GF-D8 (cell line): ENCODE measurements around the gene MYH14.

Experiments used
- DNase-seq: peaks from one replicate; lab custom pipeline; 2025; lab: John Stamatoyannopoulos, UW

MYH14 gene

DNA sequence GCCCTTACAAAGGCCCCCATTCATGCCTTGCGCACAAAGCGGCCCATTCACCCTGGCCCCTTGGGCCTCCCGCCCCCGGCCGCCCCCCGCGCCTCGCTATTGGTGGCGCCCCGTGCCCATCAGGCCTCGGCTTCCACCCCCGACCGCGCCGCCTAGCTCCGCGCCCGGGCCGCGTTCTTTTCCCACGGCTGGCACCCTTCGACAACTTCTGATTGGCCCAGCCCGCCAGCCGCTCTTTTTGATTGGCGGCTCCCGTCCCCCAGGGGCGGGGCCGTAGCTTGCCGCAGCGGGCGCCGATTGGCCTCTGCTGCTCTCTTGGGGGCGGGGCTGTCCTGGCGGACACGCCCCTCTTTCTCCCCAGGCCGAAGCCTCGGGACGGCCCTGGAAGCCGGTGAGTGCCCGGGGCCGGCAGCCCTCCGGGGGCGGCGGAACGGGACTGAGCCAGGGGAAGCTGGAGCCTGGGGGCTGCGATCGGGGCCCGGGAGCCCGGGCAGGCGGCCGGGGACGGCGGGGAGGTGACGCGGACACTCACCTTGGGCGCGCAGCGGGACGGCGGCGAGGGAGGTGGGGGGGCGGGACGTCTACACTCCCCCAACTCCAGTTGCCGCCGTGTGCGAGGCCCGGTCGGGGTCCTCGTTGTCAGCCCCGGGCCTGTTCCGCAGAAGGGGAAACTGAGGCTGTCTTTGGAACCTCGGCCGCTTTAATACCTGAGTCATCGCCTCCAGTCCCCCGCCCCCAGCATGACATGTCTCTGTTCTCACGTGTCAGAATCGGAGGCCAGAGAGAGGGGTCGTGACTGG is at the start of gene MYH14:
Gene MYH14 (plus strand): TSS at position 342 of the 800 bp plus-strand sequence. CDS start 6,744 bp downstream, outside the sequence.
- DNase-seq = no peak

DNA sequence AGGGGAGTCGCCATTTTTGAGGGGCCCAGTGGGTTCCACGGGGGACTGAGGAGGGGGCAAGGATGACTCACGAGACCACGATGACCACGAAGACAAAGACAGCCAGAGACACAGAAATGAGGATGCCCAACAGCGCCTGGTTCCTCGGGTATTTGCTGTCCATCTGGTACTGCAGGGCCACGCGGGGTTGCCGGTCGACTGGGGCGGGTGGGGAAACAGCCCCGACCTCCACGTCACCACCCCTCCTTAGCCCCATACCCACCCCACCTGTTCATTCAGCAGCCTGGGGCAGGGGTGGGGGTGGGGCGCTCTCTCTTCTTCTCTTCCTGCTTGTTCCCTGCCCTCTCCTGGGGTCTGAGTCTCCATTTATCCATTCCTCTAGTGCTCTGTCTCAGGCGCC is 48.9 kb upstream of the MYH14 start:
- DNase-seq = no peak

DNA sequence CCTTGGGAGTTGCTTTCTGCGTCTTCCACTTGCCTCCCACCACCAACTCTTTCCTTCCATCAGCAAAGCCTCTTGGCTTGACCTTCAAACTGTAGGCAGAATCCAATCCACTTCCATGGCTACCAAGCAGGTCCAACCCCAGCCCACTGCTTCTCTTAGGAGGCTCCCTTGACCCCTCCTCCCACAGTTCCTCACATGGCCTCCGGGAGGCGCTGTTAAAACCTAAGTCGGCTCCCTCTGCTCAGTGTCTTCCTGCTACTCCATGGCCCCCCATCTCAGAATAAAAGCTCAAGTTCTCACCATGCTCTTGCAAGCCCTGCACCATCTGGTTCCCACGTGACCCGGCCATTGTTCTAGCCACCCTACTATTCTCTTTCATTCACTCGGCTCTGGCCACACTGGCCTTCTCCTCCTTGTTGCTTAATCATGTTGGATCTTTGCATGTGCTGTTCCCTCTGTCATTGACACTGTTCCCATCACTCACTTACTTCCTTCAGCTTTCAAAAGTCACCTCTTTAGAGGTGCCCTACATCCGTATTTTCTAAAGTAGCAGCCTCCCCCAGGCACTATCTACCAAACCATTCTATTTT is 47.8 kb upstream of the MYH14 start:
- no peak for DNase-seq

DNA sequence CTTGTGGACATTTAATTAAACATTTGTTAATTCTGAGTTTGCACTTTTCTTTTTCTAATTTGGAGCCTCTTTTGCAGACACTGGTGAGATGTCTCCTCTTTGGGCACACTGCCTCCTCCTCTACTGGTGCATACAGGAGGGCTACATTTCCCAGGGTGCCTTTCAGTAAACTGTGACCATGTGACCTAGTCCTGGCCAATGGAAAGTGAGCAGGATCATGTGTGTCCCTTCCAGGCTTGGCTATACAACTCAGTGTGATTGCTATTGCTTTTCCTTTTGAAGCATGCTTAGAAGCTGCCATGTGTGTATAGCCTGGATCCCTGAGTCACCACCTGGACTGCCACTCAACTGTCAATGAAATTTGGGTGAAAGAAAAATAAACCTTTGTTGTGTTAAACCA is 44.8 kb upstream of the MYH14 start:
- no peak for DNase-seq

DNA sequence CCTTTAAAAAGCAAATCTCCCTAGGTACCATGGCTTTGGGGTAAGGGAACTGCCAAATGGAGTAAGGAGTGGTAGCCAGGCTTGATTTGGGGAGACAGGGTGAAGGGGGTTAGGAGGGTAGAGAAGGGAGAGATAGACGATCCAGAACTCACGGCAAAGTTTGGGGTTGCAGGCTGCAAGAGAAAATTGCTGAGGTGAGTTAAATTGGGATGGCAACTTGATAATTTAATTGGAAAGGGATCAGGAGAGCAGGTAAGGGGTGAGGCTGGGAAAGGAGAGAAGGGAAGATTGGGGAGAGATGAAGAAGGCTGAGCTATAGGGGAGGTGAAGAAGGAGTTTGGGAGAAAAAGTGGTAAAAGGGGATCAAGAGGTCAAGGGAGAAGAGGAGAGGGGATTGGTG is 44.3 kb upstream of the MYH14 start:
- DNase-seq = no peak

DNA sequence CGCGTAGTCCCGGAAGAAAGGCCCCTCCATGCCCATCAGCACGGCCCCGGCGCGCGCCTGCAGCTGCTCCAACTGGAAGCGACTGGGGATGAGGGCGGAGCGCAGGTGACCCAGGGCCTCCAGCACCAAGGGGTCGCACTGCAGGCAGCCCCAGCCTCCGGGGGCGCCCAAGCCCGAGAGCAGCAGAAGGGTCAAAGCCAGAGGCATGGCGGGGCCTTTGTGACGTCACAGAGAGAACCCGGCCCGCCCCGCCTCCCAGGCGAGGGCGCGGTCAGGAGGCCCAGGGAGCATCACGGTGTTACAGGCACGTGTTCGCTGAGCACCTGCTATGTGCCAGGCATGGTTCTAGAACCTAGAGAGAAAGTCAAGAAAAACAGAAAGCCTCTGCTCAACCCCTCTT is 40.4 kb upstream of the MYH14 start, which contains the start of gene IZUMO2:
Gene IZUMO2 (minus strand): TSS at position 294 of the 400 bp plus-strand sequence. CDS start 87 bp downstream, at position 207.
- no peak for DNase-seq

DNA sequence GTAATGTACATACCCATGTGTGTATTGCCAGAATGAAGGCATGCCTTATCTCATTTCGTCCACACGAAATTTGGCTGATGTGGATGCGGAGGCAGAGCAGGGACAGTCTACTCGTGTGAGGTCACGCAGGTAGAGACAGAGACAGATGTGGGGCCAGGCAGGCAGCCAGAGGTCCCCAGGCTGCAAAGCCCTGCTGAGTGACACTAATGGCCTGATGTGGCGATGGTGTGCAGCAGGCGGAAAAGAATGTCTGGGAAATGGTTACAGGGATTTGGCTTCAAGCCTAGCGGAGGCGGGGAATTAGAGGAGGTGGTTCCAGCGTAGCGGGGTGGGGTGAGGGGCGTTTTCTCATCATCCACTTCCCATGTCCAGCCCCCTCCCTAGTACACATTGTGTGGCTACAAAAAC is 36.1 kb upstream of the MYH14 start:
- DNase-seq = no peak

DNA sequence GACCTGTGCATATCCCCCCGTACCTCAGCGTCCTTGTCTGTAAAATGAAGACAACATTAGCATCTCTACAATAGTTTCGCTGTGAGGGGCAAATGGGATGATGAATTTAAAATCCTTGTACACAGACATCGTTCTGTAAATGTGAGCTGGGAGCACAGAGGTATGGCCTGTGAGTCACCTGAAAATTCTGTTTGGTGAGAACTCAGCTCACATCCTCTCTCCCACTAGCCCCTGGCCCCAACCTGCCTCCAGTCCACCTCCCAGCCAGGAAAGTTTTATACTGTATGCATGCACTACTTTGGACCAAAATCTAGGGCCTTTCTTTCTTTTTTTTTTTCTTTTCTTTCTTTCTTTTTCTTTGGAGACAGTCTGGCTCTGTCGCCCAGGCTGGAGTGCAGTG is 31.7 kb upstream of the MYH14 start:
- DNase-seq = no peak

DNA sequence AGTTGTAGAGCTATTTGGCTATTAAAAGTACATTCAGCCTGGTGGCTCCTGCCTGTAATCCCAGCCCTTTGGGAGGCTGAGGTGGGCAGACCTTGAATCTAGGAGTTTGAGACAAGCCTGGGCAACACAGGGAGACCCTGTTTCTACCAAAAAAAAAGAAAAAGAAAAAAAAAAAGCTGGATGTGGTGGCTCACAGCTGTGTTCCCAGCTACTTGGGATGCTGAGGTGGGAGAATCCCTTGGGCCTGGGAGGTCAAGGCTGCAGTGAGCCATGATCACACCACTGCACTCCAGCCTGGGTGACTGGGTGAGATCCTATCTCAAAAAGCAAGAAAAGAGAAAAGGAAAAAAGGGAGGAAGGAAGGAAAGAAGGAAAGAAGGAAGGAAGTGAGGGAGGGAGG is 30.7 kb upstream of the MYH14 start:
- DNase-seq = no peak

DNA sequence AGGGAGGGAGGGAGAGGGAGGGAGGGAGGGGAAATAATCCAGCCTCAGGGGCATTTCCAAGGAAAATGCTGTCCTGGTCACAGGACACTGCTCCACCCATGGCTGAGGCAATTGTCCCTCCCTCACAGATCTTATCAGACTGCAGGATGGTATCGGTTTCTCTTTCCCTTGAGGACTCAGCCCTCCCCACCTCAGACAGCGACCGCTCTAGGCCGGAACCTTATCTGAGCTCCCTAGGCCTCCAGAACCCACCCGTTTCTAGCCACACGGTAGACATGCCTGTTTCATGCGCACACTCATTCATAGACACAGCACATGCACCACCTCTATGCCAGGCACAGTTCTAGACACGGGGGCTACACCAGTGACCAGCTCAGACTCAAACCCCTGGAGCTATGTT is 30.3 kb upstream of the MYH14 start:
- no peak for DNase-seq

DNA sequence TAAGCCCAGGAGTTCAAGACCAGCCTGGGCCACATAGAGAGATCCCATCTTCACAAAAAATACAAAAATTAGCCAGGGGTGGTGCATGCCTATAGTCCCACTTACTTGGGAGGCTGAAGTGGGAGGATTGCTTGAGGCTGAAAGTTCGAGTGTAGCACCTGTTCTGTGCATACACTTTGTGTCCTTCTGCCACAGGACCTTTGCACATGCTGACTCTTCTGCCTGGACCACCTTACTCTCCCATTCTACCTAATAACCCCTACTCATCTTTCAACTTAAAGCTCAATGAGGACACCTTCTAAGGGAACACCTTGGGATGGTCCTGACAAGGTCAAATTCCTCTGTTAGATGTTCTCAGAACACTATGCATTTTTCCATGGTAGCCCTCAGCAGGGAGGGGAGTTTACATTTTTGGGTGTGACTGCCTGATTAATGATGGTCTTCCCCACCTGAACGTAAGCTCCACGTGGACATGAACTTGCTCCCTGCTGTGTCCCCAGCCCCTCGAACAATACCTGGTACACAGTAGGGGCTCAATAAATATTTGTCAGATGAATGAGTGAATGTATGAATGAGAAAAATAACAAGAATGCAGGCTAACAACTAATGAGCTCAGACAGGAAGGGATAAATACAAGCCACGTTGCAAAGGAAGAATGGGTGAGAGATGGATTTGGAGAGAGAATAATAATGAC is 29.2 kb upstream of the MYH14 start:
- no peak for DNase-seq

DNA sequence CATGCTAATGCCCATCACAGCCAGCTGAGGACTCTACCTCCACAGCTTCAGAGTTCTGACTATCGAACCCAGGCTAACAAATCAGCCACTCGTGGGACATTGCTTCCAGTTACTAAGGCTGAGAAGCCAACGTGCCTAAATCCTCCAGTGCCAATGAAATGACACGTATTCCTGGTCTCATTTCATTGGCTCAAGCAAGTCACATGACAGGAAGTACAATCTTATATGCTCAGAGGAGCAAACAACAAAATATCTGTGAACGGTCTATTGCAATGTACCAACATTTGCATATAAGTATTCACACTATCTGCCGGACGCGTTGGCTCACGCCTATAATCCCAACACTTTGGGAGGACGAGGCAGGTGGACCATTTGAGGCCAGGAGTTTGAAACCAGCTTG is 27.5 kb upstream of the MYH14 start:
- no peak for DNase-seq

DNA sequence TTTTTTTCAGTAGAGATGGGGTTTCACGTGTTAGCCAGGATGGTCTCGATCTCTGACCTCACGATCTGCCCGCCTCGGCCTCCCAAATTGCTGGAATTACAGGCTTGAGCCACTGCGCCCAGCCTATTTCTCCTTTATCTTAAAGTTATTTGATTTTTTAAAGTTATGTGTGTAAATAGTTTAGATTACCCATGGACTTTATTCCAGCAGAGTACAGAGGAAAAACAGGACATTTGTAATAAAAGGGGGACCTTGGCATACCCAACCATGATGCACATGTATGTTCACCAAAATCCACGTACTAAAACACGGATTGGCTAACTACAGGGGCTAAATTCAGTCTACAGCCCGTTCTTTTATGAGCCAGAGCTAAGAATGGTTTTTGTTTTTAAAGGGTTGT is 26.6 kb upstream of the MYH14 start:
- DNase-seq = no peak

DNA sequence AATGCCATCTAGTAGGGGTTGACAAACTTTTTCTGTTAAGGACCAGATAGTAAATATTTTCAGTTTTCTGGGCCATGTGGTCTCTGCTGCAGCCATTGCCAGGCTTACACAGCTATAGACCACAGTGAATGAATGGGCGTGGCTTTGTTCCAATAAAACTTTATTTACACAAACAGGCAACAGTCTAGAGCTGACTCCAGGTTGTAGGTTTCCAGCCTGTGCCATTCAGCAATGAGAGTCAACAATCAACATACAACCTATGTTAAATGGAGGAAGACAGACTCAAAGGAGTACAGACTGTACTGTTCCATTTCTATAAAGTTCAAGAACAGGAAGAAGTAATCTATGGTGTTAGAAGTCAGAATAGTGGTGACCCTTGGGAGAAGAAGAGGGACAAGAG is 25.1 kb upstream of the MYH14 start:
- no peak for DNase-seq

DNA sequence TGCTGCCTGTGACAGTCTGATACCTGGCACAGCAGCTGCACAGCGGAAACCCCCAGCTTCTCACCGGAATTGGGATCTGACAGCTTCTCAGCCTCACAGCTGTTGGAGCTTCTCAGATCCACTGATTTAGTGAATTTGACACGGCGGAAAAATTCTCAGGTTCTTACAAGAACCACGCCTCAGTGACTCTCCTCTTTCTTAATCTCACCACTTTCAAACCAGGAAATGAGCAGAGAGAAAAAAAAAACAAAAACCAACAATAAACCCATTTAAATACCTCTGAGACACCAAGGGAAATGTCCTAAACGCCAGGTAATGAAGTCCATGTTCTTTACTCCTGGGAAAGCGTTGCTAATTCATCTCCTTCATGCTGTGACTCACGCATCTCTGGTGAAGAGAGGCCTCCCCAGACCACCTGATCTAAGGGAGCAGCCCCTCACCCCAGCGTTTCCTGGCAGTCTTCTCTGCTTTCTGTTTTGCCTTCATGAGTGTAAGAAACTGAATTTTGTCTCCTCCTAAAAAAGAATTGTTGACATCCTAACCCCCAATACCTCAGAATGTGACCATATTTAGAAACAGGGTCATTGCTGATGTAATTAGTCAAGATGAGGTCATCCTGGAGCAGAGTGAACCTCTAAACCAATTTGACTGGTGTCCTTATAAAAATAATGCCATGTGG is 24.4 kb upstream of the MYH14 start:
- DNase-seq = no peak

DNA sequence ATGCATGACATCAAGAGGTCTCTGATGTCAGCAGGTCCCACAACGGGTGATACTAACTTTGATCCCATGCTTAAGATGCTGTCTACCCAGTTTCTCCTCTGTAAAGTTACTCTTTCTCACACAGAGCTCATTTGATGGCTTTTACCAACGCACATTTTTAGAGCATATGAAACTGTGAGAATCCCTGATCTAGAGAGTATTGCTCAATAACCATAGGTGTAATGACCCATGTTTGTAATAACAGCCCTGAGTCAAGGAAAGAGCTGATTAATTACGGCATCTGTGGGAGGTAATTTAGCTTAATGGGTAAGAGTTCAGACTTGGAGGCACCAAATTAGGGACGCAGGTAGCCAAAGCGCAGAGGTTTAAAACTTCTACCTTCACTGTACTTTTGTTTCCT is 22.3 kb upstream of the MYH14 start:
- no peak for DNase-seq

DNA sequence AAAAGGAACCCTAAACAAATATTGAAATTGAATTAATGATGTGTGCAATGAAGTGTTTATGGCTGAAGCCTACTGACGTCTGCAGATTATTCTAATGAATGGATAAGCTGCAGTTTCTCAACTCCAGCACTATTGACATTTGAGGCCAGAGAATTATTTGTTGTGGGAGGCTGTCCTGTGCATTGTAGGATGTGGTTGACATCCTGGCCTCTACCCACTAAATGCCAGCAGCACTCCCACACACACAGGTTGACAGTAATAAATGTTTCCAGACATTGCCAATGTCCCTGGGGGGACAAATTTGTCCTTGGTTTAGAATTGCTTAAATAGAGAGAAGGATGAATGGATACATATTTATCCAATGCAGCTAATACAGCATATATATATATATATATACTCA is 19.2 kb upstream of the MYH14 start:
- DNase-seq = no peak

DNA sequence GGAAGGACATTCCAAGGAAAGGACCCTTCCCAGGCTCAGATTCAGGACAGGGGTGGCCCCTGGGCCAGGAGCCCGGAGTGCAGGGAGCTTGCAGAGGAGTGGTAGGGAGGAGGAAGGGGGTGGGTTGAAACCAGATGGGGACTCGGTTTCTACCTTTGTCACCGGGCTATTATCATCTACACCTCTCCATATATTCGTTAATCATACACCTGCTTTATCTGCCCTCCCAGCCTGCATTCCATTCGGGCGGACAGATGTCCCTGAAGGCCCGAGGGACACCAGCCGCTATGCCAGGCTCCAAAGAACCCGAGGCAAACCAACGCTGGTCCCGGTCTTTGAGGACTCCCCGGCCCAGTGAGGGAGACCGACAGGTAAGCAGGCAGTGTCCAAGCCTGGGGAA is 15.5 kb upstream of the MYH14 start:
- no peak for DNase-seq

DNA sequence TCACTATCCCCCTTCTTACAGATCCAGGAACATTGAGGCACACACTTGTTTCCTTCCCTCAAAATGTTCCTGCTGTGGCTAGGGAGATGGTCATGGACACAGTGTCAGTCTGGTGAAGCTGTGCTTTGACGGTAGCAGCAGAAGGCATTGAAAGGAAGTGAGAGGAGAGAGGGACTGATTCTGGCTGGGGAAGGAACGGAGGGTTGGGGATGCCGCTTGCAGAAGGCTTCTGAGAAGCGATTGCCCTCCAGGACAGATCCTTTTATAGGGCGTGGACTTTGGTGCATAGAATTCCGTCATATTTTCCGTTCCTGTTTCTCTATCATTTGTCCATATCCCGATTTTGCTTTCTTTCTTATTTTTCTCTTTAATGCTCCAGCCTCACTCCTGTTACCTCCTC is 14.1 kb upstream of the MYH14 start:
- no peak for DNase-seq

DNA sequence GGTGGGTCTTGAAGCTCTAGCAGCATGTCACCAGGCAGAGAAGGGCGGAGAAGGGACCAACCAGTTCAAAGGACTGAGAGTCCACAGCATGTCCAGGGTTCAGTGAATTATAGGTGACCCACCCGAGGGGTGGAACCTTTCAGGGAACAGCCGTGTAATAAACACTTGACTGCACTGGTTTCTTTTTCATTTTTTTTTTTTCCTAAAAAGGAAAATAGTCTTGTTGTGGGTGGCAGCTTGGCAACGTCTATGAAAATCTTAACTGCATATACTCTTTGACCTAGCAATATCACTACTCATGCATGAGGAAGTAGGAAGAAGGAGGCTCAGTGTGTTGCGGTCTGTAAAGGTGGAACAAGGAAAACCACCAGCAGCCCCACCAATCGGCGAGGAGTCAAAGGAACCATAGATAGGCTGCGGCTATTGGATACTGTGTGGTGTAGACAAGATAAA is 13.0 kb upstream of the MYH14 start:
- no peak for DNase-seq

DNA sequence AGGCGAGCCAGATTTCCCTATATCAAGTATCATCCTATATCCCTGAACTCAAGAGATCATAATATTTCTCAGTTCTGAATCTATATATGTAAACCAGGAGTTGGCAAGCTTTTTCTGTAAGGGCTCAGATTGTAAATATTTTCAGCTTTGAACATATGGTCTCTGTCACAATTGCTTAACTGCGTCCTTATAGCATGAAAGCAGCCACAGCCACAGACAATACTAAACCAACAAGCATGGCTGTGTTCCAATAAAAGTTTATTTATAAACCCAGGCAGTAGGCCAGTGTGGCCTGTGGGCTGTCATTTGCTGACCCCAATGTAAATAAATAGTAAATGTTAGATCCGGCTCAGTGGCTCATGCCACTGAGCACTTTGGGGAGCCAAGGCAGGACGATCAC is 12.2 kb upstream of the MYH14 start:
- no peak for DNase-seq

DNA sequence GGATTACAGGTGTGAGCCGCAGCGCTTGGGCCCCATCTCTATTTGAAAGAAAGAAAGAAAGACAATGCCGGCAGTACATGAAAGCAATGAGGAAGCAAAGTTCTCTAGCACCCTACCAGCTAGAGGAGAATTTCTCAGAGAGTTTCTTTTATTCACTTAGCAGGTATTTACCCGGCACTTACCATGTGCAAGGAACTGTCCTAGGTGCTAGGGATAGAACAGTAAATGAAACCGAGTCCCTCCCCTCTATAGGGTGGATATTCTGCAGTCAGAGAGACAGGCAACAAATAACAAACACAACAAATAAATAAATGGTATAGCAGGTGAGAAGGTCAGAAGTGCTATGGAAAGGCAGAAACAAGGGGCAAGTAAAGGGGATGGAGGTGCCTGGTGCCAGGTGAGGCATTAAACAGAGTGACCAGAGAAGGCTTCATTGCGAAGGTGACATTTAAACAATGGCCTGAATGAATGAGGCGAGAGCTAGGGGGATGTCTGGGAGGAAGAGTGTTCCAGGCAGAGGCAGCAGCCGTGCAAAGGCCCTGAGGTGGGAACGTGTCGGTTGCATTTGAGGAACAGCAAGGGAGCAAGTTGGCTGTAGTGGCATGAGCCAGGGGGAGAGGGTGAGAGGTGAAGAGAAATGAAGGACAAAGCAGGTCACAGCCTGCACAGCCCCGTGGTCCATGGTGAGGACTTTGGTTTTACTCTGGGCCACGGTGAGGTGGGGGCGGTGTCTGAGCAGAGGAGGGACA is 10.8 kb upstream of the MYH14 start:
- no peak for DNase-seq
